ENCODE data around the gene ARHGAP26. TPM values are rescaled to one million over a fixed set of nuclear protein-coding genes. Genes with fewer than 3 reads are reported as not detected.

Gene ARHGAP26
- polyA plus RNA-seq, 3 donors = 26.5 to 56.8 (median 28.7) TPM

- Histone ChIP-seq H3K4me2 (replicated peaks; ENCODE audit: extremely low read depth, low read length, poor library complexity, severe bottlenecking) (no peak overlapping the region), H3K79me2 (ENCODE audit: insufficient read depth, low read length) (peaks cover 3% of the 10 kb centered on the region), H3K9me3 (replicated peaks in 1 of 2; ENCODE audit: control insufficient read depth in 1 of 2, insufficient read depth in 1 of 2, low read length in 2 of 2) (no peaks in the 10 kb centered on the region), H3K9ac (ENCODE audit: insufficient read depth, low read length, poor library complexity, severe bottlenecking) (no peak overlapping the region), H3K27me3 (ENCODE audit: control insufficient read depth in 2 of 2, insufficient read depth in 2 of 2, low read length in 2 of 2) (no peaks in the 10 kb centered on the region), H3K36me3 (replicated peaks in 1 of 2; ENCODE audit: control insufficient read depth in 1 of 2, insufficient read depth in 2 of 2, low read length in 2 of 2) (peaks cover 52 to 89% of the 10 kb centered on the region in 2 donors), H2AFZ (ENCODE audit: insufficient read depth, low read depth, low read length, poor library complexity, severe bottlenecking) (no peak overlapping the region), H3K4me1 (ENCODE audit: control insufficient read depth in 1 of 2, insufficient read depth in 2 of 2, low read length in 2 of 2) (peaks cover 46 to 47% of the 10 kb centered on the region in 2 donors), H4K20me1 (ENCODE audit: insufficient read depth, low read length) (peaks cover 15% of the 10 kb centered on the region), H3K4me3 (replicated peaks in 1 of 3; ENCODE audit: low read depth in 2 of 3, low read length in 3 of 3) (no peak overlapping the region), H3K27ac (ENCODE audit: low read depth in 1 of 2, low read length in 2 of 2) (no peak overlapping the region)
- intact Hi-C loops (cut with micrococcal nuclease) = no loop called here
- TF ChIP-seq CTCF (IDR thresholded peaks at IDR 0.05) = no peak
- DNase-seq = no peak
- Mint-ChIP-seq H3K4me1 (peaks cover 56% of the 10 kb centered on the region), H3K36me3 (peaks cover 81 to 92% of the 10 kb centered on the region in 2 donors), H3K27ac (no peak overlapping the region), H3K9me3 (no peaks in the 10 kb centered on the region), H3K4me3 (no peak overlapping the region), H3K27me3 (ENCODE audit: low read depth in 3 of 3) (peaks cover 0 to 8% (median 0%) of the 10 kb centered on the region in 3 donors)
- no CpG with 5 or more reads among the region's 8 CpGs for WGBS (ENCODE audit: insufficient coverage)
These were observed 283.6 kb downstream of the ARHGAP26 start for GRCh38 chr5:143053780-143054179.

GRCh38 chr5:143054480-143054941, 284.3 kb downstream of the ARHGAP26 start:
- Histone ChIP-seq H3K27ac (ENCODE audit: low read depth in 1 of 2, low read length in 2 of 2) (peak overlapping the region in 1 of 2 donors; percentile 17), H3K4me2 (replicated peaks; ENCODE audit: extremely low read depth, low read length, poor library complexity, severe bottlenecking) (no peak overlapping the region), H3K9ac (ENCODE audit: insufficient read depth, low read length, poor library complexity, severe bottlenecking) (no peak overlapping the region), H3K36me3 (replicated peaks in 1 of 2; ENCODE audit: control insufficient read depth in 1 of 2, insufficient read depth in 2 of 2, low read length in 2 of 2) (peaks cover 59 to 89% of the 10 kb centered on the region in 2 donors), H3K4me1 (ENCODE audit: control insufficient read depth in 1 of 2, insufficient read depth in 2 of 2, low read length in 2 of 2) (peaks cover 46 to 47% of the 10 kb centered on the region in 2 donors), H3K4me3 (replicated peaks in 1 of 3; ENCODE audit: low read depth in 2 of 3, low read length in 3 of 3) (no peak overlapping the region), H4K20me1 (ENCODE audit: insufficient read depth, low read length) (peaks cover 22% of the 10 kb centered on the region), H3K9me3 (replicated peaks in 1 of 2; ENCODE audit: control insufficient read depth in 1 of 2, insufficient read depth in 1 of 2, low read length in 2 of 2) (no peaks in the 10 kb centered on the region), H3K27me3 (ENCODE audit: control insufficient read depth in 2 of 2, insufficient read depth in 2 of 2, low read length in 2 of 2) (no peaks in the 10 kb centered on the region), H2AFZ (ENCODE audit: insufficient read depth, low read depth, low read length, poor library complexity, severe bottlenecking) (no peak overlapping the region), H3K79me2 (ENCODE audit: insufficient read depth, low read length) (peaks cover 3% of the 10 kb centered on the region)
- TF ChIP-seq CTCF (IDR thresholded peaks at IDR 0.05) = no peak
- H3K27ac Mint-ChIP-seq = peak overlapping the region in 4 of 7 donors; percentile 16 to 75 (median 22)
- peaks cover 63% of the 10 kb centered on the region for H3K4me1 Mint-ChIP-seq
- peaks cover 82 to 95% of the 10 kb centered on the region in 2 donors for H3K36me3 Mint-ChIP-seq
- no peak for DNase-seq
- intact Hi-C loops (cut with micrococcal nuclease) = no loop called here
- no peaks in the 10 kb centered on the region for H3K9me3 Mint-ChIP-seq
- H3K4me3 Mint-ChIP-seq = no peak overlapping the region
- H3K27me3 Mint-ChIP-seq (ENCODE audit: low read depth in 3 of 3) = peaks cover 0 to 8% (median 0%) of the 10 kb centered on the region in 3 donors
- 8% methylated on average over 2 of the region's 5 CpGs for WGBS (ENCODE audit: insufficient coverage)
